ENCODE data around the gene PIGV.

DNA sequence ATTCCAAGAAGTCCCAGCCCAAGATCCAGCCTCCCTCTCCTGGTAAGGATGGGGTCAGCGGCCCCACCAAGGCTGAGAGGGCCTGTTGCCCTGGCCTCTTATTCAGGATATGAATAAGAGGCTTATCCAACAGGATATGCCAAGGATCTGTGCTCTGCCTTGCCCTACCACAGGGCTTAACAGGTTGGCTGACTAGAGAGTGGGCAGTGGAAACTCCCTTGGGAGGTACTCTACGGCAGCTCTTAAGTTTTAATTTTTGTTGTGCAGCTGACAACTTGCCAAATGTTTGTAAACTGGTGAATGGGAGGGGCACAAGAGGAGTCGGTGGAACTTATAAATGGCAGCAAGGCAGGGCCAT lies 16.5 kb upstream of the PIGV start:
- TF ChIP-seq, protein P1, sequence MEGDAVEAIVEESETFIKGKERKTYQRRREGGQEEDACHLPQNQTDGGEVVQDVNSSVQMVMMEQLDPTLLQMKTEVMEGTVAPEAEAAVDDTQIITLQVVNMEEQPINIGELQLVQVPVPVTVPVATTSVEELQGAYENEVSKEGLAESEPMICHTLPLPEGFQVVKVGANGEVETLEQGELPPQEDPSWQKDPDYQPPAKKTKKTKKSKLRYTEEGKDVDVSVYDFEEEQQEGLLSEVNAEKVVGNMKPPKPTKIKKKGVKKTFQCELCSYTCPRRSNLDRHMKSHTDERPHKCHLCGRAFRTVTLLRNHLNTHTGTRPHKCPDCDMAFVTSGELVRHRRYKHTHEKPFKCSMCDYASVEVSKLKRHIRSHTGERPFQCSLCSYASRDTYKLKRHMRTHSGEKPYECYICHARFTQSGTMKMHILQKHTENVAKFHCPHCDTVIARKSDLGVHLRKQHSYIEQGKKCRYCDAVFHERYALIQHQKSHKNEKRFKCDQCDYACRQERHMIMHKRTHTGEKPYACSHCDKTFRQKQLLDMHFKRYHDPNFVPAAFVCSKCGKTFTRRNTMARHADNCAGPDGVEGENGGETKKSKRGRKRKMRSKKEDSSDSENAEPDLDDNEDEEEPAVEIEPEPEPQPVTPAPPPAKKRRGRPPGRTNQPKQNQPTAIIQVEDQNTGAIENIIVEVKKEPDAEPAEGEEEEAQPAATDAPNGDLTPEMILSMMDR (IDR thresholded peaks at IDR 0.05; ENCODE audit: low read length): no peak
- TF ChIP-seq EZH2 (optimal IDR thresholded peaks at IDR 0.05; ENCODE audit: low read depth, low read length): no peak

All from MM.1S (cell line).